Measurements from ENCODE around the gene CSH2.
"Not testable (repeated sequence)": the region's sequence is repeated elsewhere in the genome, so short reads cannot be mapped to it uniquely, and the experiment has no call there.

The CSH2 gene

DNA sequence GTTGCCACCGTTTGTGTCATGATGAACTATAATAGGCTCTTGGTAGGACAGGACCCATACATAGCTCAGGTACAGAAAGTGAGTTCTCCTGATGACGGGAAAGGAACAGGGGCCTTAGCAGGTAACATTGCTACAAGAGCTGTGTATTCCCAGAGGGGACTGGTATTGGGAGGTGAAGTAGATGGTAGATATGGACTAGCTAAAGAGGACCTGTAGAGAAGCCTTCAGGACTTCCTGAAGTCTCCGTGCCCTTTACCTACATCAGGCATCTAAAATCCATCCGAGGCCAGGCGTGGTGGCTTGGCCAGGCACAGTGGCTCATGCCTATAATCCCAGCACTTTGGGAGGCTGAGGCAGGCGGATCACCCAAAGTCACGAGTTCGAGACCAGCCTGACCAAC is 18.3 kb downstream of the CSH2 start:
- DNase-seq (ENCODE audit: low spot score), result no peak

DNA sequence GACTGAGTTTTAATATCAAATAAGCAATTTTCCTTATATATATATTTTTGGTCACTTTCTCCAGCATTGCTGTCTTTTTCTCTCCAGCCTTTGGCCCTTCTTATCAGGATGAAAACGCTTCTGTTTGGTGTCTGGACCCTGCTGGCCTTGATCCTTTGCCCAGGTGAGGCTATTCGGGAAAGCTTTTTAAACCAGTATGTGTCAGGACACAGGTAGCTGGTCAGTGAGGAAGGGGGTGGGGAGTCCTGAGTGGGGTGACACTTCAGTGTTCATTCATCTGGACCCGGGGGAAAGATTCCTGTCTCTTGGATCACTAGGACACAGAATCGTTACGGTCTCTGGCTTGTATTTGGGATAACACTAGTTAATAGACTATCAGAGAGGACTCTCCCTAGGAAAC is 18.8 kb downstream of the CSH2 start:
- no peak for DNase-seq (ENCODE audit: low spot score)

DNA sequence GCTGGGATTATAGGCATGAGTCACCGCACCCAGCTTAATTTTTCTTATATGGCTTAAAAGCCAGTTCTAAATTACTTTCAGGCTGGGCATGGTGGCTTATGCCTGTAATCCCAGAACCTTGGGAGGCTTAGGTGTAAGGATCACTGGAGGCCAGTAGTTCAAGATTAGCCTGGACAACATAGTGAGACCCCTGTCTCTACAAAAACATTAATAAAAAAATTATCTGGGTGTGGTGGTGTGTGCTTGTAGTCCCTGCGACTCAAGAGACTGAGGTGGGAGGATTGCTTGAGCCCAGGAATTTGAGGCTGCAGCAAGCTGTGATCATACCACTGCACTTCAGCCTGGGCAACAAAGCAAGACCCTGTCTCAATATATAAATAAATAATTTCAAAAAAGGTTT is 20.2 kb downstream of the CSH2 start:
- no peak for DNase-seq (ENCODE audit: low spot score)

DNA sequence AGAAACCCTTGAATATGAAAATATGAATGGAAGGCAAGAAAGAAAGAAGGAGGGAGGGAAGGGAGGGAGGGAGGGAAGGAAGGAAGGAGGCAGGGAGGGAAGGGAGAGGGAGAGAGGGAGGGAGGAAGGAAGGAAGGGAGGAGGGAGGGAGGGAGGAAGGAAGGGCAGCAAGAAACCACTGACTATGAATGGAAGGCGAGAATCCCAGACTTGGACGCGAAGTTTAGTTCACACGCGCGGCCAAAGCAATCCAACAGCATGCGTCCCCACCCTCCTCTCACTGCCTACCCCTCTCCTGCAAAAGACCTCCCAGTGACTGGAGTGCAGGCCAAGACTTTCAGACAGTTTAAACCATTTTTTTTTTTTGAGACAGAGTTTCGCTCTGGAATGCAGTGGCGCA is 23.1 kb downstream of the CSH2 start:
- DNase-seq (ENCODE audit: low spot score), result no peak

DNA sequence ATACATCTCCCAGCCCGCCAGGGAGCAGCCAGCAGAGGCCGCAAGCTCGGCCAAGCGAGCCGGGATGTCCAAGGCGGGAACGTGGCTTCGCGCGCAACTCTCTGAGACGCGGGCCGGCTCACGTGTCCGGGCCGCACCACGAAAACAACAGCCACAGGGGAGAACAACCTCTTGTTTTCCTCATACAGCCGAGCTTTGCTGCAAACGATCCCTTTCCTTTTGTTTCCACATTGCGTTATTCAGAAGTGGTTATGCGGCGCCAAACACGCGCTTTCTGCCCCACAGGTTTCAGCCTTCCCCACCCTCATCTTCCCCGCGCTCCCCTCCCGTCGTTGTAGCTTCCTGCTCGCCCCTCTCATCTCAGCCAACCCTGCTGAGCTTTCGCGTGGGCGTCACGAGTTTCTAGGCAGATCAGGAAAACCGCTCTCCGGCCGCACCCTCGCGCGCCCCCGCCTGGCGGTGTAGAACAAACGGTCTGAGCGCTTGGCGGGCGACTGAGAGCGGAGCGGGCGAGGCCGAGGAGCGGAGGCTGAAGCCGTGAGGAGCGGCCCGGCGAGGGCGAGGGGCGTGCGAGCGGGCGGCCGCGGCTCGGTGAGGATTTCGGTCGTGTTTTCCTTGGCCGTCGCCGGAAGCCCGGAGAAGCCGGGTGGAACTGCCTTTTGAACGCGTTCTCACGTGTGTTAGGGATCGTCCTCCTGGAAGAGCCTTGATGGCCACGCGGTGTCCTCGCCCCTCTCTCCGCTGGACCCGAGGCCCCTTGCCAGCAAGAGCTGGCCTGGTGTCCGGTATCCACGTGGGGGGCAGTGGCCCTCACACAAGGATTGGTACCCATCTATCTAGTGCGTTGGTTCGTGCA is 24.4 kb downstream of the CSH2 start:
- no peak for DNase-seq (ENCODE audit: low spot score)

DNA sequence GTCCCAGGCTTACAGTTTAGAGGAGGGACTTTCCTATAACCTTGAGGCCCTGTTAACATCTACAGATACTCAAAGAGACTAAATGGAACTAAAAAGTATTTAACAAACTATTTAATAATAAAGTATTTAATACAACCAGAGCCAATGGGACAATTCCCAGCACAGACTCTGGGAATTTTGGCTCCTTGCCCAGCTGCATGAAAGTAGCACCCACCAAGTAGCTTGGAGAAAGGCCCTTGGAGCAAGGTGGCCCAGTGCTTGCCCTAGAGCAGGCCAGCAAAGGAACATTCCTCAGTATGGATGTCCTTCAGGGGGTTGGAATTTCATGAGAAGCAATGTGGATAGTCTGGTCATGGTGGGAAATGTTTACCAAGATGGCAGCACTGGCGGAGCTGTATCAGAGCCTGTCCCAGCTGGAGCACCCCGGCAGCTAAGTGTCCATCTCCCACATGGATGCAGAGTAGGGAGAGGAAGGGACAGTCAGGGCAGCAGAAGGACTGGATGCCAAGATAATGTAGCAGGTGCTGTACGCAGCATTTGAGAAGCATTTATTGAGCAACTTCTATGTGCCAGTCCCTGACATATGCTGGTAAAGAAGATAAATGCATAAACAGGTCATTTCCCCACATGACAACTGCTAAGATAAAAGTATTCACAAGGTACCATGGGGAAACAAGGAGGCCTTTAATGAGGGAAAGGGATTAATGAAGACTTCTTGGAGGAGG is 25.8 kb downstream of the CSH2 start:
- no peak for DNase-seq (ENCODE audit: low spot score)

DNA sequence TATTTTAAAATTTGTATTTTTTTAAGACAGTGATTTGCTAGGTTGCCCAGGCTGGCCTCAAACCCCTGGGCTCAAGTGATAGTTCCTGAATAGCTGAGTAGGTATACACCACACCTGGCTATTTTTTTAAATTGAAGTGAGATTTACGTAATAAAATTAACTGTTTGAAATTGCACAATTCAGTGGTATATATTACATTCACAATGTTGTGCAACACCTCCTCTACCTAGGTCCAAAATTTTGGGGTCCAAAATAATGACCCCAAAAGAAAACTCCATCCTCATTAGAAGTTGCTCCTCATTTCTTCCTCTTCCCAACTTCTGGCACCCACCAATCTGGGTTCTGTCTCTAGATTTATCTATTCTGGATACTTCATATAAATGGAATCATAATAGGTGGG is 28.0 kb downstream of the CSH2 start:
- DNase-seq (ENCODE audit: low spot score), result no peak

DNA sequence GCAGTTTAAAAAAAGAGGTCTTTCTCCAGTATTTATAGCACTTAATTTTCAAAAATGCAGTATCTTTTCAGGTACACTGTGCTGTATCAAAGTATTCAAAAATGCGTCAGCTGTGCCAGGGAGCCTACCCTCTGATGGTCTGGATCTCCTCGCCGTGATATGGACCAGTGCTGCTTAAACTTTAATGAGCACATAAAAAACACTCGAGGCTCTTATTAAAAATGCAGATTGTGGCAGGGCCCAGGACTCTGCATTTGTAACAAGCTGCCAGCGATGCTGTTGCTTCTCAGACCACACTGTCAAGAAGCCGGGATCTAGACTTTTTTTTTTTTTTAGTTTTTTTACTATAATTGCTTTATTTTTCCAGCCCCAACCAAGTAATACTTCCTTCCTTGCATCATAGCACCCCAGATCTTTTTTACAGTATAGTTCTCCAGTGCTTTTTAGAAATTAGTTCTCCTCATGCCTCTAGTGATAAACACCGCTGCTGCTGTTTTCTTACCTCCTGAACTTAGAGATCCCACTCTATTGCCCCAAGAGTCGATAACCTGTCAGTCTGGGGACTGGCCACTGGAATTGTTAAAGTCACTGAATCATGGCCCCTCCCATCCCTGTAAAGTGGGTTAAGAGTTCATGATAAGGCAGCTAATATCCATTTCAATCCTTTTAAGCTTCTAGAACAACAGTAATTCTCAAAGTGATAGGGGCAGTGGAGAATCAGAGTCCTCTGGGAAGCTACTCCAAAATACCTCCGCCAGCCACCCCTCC is 29.4 kb downstream of the CSH2 start:
- no peak for DNase-seq (ENCODE audit: low spot score)

DNA sequence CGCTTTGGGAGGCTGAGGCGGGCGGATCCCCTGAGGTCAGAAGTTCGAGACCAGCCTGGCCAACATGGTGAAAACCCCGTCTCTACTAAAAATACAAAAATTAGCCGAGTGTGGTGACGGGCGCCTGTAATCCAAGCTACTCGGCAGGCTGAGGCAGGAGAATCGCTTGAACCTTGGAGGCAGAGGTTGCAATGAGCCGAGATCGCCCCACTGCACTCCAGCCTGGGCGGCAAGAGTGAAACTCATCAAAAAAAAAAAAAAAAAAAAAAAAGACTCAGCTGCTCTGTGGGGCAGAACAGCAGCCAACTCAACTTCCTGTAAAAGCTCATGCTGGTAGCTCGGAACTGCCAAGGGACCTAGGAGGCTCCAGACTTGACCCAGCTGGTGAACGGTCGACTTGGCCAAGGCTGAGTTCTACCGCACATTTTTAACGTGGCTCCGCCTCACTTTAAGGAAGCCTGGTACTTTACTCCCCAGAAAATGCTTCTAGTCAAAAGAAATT is 30.0 kb downstream of the CSH2 start:
- not testable (repeated sequence) for DNase-seq (ENCODE audit: low spot score)

DNA sequence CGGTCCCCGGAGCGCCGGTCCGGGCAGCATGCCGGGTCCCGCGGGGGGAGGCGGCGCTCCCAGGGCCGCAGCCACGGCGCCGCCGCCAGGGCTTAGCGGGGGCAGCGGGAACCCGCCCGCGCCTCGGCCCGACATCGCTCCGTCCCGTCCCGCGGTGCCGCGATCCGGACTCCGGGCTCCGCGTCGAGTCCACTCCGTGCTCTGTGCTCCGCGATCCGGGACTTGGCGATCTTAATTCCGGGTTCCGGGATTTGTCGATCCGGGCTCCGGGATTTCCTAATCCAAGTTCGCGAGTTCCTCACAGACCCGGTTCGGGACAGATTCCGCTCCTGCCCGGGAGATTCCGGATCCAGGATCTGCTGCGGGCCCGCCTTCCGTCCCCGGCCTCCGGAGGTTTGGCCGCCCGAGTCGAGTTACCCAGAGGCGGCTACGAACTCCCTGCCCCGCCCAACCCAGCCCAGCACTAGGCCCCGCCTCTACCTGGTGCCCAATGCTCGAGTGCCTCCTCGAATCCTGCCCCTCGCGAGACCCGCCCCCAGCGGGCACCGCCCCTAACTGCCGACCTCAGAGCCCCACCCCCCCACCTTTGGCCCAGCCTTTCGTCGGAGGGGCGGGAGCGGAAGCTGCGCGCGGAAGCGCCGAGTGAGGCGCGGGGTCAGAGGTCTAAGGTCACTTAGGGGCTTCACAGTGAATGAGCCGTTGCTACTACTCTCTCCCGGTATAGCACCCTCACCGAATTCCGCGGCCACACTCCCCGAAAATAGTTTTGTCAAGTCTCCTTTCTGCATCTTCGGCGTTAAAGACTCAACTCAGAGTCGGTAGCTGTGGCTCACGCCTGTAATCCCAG is 30.7 kb downstream of the CSH2 start, which contains the start of gene SMARCD2:
SMARCD2 (minus strand) TSS at position 146 of the 847 bp plus-strand sequence; CDS start at position 135, 11 bp downstream.
- DNase-seq (ENCODE audit: low spot score), result peak; percentile 97

DNA sequence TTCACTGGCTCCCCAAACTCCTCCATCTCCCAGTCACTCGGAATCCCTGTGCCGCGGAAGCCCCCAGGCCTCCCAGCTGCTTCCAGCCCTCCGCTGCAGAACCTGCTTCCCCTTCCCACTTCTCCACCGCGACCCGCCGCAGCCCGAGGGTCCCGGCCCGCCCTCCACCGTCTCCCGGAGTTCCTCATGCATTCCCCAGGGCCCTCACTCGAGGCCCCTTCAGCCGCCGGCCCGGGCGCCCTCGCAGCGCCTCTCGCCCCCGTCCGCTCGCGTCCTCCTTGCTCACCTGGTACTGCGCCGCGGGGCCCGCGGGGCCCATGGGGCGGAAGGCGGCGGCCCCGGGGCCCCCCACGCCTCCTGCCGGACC is 31.3 kb downstream of the CSH2 start:
- DNase-seq (ENCODE audit: low spot score), result no peak

DNA sequence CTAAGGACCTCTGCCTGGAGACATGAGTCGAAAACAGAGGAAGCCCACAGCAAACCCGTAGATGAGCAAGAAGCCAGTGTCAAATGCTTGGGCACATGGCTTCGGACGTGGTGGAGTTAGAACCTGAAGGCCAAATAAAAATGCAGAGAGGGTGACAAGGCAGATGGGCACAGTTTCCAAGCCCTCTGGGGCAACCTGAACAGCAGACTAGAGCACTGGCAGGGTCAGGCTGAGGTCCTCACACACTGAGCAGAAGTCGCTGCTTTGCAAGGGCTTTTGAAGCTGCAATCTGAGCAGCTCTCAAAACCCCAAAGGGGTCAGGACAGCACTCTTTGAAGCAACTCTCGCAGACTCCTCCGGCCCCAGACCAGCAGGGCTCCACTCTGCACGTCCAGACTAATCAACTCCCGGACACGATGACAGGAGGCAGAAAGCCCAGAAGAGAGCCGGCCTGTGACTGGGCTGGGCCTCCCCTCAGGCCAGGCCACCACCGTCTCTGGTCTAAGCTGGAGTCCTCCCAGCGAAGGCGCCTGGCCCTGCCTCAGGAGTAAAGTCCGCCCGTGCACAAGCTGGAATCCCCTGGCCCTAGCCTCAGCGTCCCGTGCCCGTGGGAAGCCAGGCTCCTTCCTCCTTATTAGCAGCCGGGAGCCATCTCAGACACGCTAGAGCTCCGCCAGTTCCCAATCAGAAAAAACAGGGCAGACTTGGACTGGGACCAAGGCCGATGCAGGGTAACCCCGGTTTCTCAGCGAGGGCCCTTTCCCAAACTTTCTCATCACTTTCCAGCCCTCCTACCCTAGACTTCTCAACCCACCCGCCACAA is 31.9 kb downstream of the CSH2 start:
- peak; percentile 36 for DNase-seq (ENCODE audit: low spot score)

DNA sequence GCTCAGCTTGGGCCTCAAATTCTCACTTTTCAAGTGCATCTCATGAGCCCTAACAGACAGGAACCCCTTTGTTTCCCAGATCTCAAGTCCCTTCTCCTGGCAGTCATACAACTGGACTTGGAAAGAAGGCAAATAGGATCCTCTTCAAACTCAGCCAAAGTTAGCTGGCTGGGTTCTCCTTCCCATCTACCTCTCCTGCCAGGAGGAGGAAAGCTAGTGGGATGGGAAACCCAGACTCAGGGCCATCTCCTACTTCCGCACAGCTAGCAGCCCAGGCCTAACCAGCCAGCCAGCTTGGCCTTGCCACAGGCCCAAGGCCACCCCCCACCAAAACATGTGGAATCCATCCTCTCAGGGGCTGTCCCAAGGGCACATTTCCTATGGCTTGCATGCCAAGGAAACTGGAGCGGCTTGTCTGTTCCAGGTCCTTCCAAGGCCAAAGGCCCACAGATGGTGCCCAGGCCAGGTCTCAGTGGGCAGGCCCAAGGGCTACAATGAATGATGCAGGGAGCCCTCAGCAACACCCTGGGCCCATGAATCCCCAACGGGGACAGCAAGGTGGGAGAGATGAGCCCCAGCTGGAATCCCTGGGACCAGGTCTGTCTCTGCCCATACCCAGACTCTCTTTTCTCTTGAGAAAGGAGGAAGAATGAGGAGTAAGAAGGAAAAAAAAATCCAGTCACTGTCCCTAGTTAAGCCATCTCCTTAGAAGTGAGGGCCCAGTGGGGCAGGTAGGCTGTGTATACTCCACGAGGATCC is 32.7 kb downstream of the CSH2 start:
- DNase-seq (ENCODE audit: low spot score), result no peak

DNA sequence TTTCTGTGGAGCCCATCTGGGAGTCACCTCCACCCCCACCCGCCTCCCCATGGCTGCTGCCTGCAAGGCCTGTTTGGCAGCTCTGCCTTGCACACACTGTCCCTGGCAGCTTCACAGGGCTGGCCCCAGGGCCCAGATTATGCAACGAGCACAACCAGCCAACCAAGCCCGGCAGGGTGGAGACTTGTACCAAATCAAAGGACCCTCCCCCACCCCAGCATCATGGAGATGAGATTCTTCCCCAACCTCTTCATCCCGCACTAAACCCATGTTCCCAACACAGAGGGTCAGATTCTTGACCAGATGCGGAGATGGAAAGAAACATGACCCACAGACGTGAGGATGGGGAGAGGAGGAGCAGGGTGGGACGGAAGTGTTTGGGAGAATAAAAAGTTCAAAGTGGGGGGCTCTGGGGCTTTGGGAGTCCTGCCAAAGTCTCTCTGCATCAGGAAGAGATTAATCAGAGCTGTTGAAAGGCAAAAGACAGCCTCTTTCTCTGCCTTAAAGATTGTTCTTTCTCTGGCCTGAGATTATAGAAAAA is 34.8 kb downstream of the CSH2 start:
- DNase-seq (ENCODE audit: low spot score), result no peak

DNA sequence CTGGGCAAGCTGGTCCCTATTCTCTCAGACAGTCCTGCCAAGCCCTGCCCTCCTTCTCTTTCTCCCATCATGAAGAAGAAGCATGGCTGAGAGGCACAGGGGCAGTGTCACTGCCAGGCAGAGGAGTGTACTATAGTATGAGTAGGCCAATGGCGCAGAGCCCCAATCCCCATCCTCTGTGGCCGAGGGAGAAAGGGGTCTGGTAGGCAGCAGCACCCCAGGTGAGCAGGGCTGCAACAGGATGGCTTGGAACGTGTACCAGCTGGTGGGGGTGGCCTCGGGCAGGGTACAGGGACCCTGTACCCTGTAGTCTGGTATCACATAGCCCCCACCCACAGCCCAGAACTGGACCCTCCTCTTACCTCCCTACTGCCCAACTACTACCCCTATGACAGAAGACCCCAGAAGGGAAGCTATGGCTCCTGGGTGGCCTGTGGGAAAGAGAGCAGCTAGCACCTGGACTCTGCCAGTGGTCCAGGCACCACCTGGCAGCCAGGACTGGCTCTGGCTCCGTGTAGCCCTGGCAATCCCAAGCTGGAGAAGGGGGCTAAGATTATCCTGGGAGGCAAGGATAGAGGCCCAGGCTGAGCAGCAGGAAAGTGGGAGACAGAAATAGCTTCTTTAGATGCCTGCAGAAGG is 35.4 kb downstream of the CSH2 start:
- DNase-seq (ENCODE audit: low spot score), result no peak

DNA sequence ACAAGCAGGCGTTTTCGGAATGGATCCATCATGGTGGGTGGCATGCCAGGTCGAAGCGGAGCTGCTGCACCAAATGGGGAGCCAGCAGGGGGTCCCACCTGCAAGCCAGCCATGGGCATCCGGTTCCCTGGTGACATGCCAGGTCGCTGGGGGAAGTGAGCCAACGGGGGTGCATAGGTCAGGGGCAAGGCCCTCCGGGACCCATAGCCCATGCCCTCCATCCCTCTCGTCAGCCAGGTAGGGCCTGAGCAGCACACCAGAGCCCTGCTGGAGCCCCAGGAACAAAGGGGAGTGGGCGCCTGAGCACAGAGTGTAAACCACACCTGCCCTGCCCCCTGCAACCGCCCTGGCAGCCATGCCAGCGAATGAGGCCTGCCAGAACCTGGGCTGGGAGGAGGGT is 36.0 kb downstream of the CSH2 start:
- DNase-seq (ENCODE audit: low spot score), result no peak

DNA sequence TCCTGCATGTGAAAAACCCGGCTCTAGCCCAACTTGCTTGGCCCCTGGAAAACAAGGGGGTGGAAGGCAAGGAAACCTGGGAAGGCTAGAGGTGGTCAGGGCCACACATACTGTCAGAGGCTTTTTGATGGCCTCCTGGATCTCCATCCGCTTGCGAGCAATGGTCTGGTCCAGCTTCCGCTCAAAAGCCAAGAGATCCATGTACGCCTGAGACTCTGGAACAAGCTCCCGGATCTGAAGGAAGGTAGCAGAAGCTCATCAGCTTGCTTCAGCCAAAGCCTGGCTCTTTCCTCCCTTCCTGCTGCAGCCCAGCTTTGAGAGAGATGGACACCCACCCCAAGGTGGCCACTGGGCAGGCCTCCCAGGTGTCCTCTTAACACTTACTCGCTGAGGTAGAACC is 36.7 kb downstream of the CSH2 start:
- DNase-seq (ENCODE audit: low spot score), result no peak

DNA sequence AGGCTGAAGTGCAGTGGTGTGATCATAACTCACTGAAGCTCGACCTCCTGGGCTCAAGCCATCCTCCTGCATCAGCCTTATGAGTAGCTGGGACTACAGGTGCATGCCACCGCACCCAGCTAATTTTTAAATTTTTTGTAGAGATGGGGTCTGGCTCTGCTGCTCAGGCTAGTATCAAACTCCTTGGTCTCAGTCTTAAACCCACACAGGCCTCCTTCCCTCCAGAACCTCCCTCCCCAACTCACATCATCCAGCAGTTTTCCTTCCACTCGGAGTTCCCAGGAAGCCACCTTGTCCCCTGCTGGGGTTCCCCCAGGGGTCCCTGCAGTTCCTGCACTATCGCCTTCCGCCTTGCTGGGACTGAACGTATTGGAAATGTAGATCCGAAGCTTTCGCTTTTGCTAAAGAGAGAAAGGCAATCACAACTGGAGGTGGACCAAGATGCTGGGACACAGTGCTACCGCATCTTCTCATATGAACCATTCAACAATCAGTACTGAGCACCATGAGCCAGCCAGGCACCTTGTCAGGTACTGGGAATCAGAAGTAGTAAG is 38.2 kb downstream of the CSH2 start:
- DNase-seq (ENCODE audit: low spot score), result no peak
